HG02759 (cell line): Measurements from ENCODE around the gene ABCA12.
"Not testable (repeated sequence)": the region's sequence is repeated elsewhere in the genome, so short reads cannot be mapped to it uniquely, and the experiment has no call there.

Experiments
- ATAC-seq: cut with Tn5 transposase; IDR thresholded peaks from one replicate; pipeline ENCODE4 v1.9.1; 2021; ENCODE audit warnings: mild to moderate bottlenecking, moderate library complexity; ENCODE audit not compliant: unreplicated experiment

ABCA12 gene

GRCh38 chr2:215138479-215138878, at the start of gene ABCA12:
Gene ABCA12, minus strand, starts transcription at chr2:215138626. Its CDS starts 418 bp downstream, at chr2:215138208.
- ATAC-seq: no peak

- no peak for ATAC-seq
Measured at GRCh38 chr2:215188078-215188477, 49.7 kb upstream of the ABCA12 start.

- ATAC-seq: no peak
Measured at GRCh38 chr2:215186021-215186420, 47.6 kb upstream of the ABCA12 start.

- no peak for ATAC-seq
Measured at GRCh38 chr2:215178121-215178520, 39.7 kb upstream of the ABCA12 start.

- no peak for ATAC-seq
Measured at GRCh38 chr2:215171796-215172195, 33.4 kb upstream of the ABCA12 start.

GRCh38 chr2:215171151-215171550, 32.7 kb upstream of the ABCA12 start:
- peak; percentile 86 for ATAC-seq

GRCh38 chr2:215166505-215166904, 28.1 kb upstream of the ABCA12 start:
- not testable (repeated sequence) for ATAC-seq

GRCh38 chr2:215163319-215163718, 24.9 kb upstream of the ABCA12 start:
- not testable (repeated sequence) for ATAC-seq

GRCh38 chr2:215161301-215161829, 22.9 kb upstream of the ABCA12 start:
- no peak for ATAC-seq

- ATAC-seq: no peak
Measured at GRCh38 chr2:215160081-215160480, 21.7 kb upstream of the ABCA12 start.

- no peak for ATAC-seq
Measured at GRCh38 chr2:215156453-215156852, 18.0 kb upstream of the ABCA12 start.

- ATAC-seq: no peak
Measured at GRCh38 chr2:215149894-215150293, 11.5 kb upstream of the ABCA12 start.

GRCh38 chr2:215149486-215149885, 11.1 kb upstream of the ABCA12 start:
- ATAC-seq: no peak

- ATAC-seq: no peak
Measured at GRCh38 chr2:215149060-215149459, 10.6 kb upstream of the ABCA12 start.

GRCh38 chr2:215145611-215146010, 7.2 kb upstream of the ABCA12 start:
- ATAC-seq: no peak

- no peak for ATAC-seq
Measured at GRCh38 chr2:215144106-215144875, 5.9 kb upstream of the ABCA12 start.

- no peak for ATAC-seq
Measured at GRCh38 chr2:215143458-215143857, 5.0 kb upstream of the ABCA12 start.

- no peak for ATAC-seq
Measured at GRCh38 chr2:215141706-215142105, 3.3 kb upstream of the ABCA12 start.

GRCh38 chr2:215140166-215140707, 1.8 kb upstream of the ABCA12 start:
- no peak for ATAC-seq

- ATAC-seq: peak; percentile 49
Measured at GRCh38 chr2:215137741-215138340, 585 bp downstream of the ABCA12 start.

GRCh38 chr2:215137329-215137686, 1.1 kb downstream of the ABCA12 start:
- ATAC-seq: no peak
